Skeletal muscle tissue (tissue), 4 donors: ENCODE data around the gene LGALS4. TPM values are rescaled to one million over a fixed set of nuclear protein-coding genes. Genes with fewer than 3 reads are reported as not detected.

Experiments
- H3K27ac ChIP-seq: one replicate; pipeline ENCODE4 v1.7.0; 2013; ENCODE audit warnings: mild to moderate bottlenecking, low read depth, low read length, inconsistent platforms
- H3K27me3 ChIP-seq, 3 donors: one replicate each; pipeline ENCODE4 v1.7.0; 2013; ENCODE audit warnings: low read length in 3 of 3; ENCODE audit not compliant: control insufficient read depth in 3 of 3, insufficient read depth in 3 of 3
- H3K36me3 ChIP-seq, 3 donors: one replicate each; pipeline ENCODE4 v1.7.0; 2013; ENCODE audit warnings: low read length in 3 of 3; ENCODE audit not compliant: control insufficient read depth in 3 of 3, insufficient read depth in 3 of 3
- H3K4me1 ChIP-seq, 3 donors: one replicate each; pipeline ENCODE4 v1.7.0; 2013; ENCODE audit warnings: low read length in 3 of 3, mild to moderate bottlenecking in 3 of 3; ENCODE audit not compliant: control insufficient read depth in 3 of 3, insufficient read depth in 3 of 3
- H3K4me3 ChIP-seq, 3 donors: one replicate each; pipeline ENCODE4 v1.7.0; 2013; ENCODE audit warnings: low read length in 3 of 3
- H3K9ac ChIP-seq, 3 donors: one replicate each; pipeline ENCODE4 v1.7.0; 2013; ENCODE audit warnings: low read length in 3 of 3, mild to moderate bottlenecking in 3 of 3, moderate library complexity in 2 of 3, low read depth in 1 of 3
- H3K9me3 ChIP-seq, 3 donors: one replicate each; pipeline ENCODE4 v1.7.0; 2013; ENCODE audit warnings: low read length in 3 of 3; ENCODE audit not compliant: control insufficient read depth in 3 of 3
- total RNA-seq: library from RNA; depleted of rRNA; stranded (reverse); fragments of >200 nt; gene quantifications from one replicate; pipeline ENCODE4 v1.2.3, GENCODE V29; 2014
- donor health status: Osteomylitis.

LGALS4 gene
- total RNA-seq, 1 donor from 2014 or later = not detected

DNA sequence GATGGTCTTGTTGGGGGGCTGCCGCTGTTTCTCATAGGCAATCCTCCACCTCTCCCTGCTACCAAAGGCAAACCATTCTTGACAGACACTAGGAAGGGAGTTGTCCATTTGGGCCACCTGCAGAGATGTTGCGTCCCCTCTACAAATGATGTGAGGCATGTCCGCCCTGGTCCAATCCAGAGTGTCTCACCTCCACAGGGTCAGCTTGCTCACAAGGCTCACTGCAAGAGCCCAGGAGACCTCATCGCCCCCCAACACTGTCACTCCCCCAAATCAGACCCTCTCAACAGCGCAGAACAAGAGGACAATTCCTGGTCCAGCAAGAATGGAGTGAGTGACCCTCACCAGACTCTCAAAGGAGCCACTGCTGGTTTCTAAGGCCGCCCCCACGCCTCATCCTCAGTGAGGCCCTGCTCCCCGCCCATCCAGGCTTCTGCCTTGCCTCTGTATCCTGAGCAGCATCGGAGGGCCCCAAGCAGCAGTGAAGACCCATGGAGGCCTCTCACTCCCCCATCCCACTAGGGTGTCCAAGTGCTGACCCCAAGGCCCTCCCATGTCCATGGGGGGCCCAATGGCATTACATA is 30.5 kb upstream of the LGALS4 start:
- peaks cover 83 to 90% (median 86%) of the 10 kb centered on the region in 3 donors for H3K36me3 ChIP-seq
- H3K4me1 ChIP-seq = peaks cover 70 to 92% (median 86%) of the 10 kb centered on the region in 3 donors
- peak overlapping the region in 2 of 3 donors; percentile 16 to 40 for H3K9ac ChIP-seq
- no peaks in the 10 kb centered on the region for H3K9me3 ChIP-seq
- H3K27ac ChIP-seq = peak overlapping the region; percentile 100
- no peaks in the 10 kb centered on the region for H3K27me3 ChIP-seq
- H3K4me3 ChIP-seq = no peak overlapping the region

DNA sequence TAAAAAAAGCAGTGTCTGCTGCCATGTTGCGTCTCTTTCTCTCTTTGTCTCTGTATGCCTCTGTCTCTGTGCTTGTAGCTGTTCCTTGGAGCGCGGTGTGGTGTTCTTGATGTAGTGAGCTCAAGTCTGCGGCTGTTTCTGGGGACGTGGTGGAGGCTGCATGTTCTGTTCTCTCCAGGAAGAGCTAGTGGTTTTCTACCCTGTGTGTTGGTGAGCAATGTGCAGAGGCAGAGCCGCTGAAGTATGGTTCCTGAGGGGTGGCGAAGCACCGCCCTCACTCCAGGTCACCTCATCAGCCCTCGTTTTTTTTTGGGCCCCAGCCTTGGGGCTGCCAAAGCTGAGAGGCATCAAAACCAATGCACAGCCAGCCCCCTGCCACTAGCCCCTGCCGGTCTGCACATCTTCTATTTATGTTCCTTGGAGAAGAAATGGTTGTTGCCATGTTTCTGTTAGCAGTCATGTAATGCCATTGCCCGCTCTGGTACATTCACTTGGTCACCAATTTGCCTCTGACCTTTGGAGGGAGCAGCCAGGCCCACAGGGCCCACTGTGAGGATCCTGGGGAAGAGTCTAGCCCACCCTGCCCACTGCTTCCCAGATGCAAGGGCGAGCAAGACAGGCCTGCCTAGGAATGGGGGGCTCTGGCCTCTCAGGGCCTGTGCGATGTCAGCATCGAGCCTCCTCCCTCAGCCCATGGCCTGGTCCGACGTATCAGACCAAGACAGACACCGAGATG is 29.9 kb upstream of the LGALS4 start:
- H3K36me3 ChIP-seq = peaks cover 89 to 94% (median 90%) of the 10 kb centered on the region in 3 donors
- peaks cover 70 to 92% (median 86%) of the 10 kb centered on the region in 3 donors for H3K4me1 ChIP-seq
- no peaks in the 10 kb centered on the region for H3K27me3 ChIP-seq
- H3K9me3 ChIP-seq = no peaks in the 10 kb centered on the region
- peak overlapping the region in 1 of 3 donors; percentile 40 for H3K9ac ChIP-seq
- peak overlapping the region in 1 of 3 donors; percentile 22 for H3K4me3 ChIP-seq
- peak overlapping the region; percentile 100 for H3K27ac ChIP-seq

DNA sequence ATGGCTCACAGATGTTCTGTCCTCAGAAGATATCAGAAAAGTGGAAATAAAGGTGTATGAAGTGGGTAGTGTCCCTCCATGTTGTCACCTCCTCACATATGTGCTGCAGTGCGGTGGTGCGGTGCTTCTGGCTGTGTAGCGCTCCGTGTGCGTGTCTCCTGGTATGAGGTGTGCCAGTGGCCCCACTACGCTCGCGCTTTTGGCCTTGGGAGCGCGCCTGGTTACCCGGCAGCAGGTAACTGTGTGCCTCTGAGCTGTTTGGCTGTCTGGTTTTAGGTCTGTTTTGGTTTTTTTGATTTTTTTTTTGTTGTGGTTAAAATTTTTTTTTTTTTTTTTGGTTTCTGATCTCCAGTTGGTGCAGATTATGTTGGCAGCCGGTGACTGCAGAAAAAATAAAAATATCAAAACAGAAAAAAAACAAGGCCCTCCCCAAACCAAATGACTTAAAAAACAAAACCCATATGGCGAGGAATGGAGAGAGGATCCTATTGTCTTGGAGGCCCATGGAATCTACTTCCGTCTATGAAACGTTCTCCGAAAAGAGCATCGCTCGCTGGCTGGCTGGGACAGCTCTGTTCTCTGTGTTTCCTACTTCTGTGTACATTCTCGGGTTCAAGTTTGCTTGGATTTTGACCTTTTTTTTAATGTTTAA is 29.2 kb upstream of the LGALS4 start:
- H3K4me1 ChIP-seq = peaks cover 68 to 92% (median 86%) of the 10 kb centered on the region in 3 donors
- H3K27ac ChIP-seq = peak overlapping the region; percentile 92

DNA sequence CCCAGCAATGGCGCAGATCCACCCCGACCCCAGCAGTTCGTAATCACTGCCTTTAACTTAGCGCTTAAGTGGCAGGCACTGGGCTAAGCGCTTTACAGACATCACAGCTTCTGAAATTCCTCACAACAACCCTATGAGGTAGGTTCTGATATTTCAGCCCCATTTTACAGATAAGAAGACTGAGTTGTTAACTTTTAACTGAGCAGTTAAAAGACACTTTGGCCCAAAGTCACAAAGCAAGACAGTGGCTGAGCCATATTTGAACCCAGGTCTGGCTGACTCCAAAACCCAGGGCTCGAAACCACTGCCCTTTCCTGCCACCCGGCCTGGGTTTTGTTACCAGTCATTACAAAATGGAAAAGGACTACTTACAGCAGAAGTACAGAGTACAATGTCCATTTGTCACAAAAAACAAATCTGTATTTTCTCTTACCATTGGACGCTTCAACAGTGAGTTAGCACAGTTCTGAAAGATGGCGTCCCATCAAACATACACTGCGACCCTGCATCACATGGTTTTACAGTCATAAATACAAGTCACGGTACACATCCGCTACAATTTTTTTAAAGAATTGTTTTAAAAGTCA is 28.5 kb upstream of the LGALS4 start:
- H3K9ac ChIP-seq = peak overlapping the region; percentile 4 to 80 (median 57)
- H3K27ac ChIP-seq = peak overlapping the region; percentile 92
- no peaks in the 10 kb centered on the region for H3K9me3 ChIP-seq
- H3K36me3 ChIP-seq = peaks cover 88 to 93% (median 88%) of the 10 kb centered on the region in 3 donors
- H3K4me1 ChIP-seq = peaks cover 68 to 92% (median 85%) of the 10 kb centered on the region in 3 donors
- no peaks in the 10 kb centered on the region for H3K27me3 ChIP-seq
- H3K4me3 ChIP-seq = peak overlapping the region in 1 of 3 donors; percentile 35

More for the DNA sequence above, 29.2 kb upstream of the LGALS4 start:
- H3K36me3 ChIP-seq = peaks cover 90 to 94% (median 90%) of the 10 kb centered on the region in 3 donors
- peak overlapping the region in 1 of 3 donors; percentile 40 for H3K9ac ChIP-seq
- no peaks in the 10 kb centered on the region for H3K27me3 ChIP-seq
- no peaks in the 10 kb centered on the region for H3K9me3 ChIP-seq
- H3K4me3 ChIP-seq = peak overlapping the region in 1 of 3 donors; percentile 35

DNA sequence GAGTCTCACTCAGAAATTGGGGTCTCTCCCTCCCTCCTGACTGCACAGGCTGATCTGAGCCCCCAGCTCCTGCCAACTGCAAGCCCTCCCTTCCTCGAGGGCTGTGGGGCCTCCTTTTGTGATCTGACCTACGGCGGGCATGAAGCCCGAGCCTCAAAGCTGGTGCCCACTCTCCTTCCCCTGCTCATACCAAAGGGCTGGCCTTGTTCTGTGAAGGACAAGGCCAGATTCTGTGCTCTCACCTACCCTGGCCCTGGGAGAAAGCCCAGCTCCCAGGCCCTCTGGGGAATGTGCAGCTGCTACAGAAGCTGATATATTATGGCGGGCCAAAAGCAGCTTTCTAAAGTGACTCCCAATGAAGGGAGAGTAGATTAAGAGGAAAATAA is 27.8 kb upstream of the LGALS4 start:
- H3K9ac ChIP-seq = peak overlapping the region; percentile 47 to 80 (median 62)
- no peaks in the 10 kb centered on the region for H3K9me3 ChIP-seq
- no peak overlapping the region for H3K4me3 ChIP-seq
- no peaks in the 10 kb centered on the region for H3K27me3 ChIP-seq
- H3K36me3 ChIP-seq = peaks cover 85 to 86% (median 86%) of the 10 kb centered on the region in 3 donors
- H3K27ac ChIP-seq = peak overlapping the region; percentile 92
- H3K4me1 ChIP-seq = peaks cover 68 to 92% (median 85%) of the 10 kb centered on the region in 3 donors

DNA sequence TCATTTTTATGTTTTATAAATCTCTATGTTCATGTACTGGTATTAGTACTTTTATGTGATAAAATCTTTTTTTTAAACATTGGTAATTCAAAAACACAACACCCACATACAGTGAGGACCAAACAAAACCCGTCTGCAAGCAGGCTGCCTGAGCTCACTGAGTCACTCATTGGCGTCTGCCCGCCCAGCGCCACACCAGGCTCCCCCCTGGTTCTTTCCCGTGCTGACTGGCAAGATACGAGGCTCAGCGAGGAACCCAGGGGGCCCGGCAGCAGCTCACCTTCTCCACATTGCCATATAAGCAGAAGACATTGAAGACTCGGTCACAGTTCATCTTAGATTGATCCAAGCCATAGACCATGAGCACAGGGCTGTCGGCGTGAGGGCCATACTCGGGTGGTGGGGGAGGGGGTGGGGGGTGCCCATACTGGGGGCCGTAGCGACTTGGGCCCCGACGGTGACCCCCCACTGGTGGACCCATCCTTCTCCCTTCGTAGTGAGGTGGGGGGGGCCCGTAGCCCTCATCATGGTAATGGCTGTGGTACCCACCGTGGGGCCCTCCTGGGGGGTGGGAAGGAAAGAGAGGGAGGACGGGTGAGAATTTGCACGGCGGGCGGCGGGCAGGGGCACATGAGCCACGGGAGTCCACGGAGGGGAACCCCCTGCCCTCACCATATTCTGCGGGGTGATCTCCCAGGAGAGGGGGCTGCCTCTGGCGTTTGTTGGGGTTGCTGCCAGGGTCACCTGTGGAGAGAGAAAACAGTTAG is 27.3 kb upstream of the LGALS4 start:
- Histone ChIP-seq H3K4me1 (peaks cover 65 to 92% (median 84%) of the 10 kb centered on the region in 3 donors), H3K27ac (peak overlapping the region; percentile 92)

DNA sequence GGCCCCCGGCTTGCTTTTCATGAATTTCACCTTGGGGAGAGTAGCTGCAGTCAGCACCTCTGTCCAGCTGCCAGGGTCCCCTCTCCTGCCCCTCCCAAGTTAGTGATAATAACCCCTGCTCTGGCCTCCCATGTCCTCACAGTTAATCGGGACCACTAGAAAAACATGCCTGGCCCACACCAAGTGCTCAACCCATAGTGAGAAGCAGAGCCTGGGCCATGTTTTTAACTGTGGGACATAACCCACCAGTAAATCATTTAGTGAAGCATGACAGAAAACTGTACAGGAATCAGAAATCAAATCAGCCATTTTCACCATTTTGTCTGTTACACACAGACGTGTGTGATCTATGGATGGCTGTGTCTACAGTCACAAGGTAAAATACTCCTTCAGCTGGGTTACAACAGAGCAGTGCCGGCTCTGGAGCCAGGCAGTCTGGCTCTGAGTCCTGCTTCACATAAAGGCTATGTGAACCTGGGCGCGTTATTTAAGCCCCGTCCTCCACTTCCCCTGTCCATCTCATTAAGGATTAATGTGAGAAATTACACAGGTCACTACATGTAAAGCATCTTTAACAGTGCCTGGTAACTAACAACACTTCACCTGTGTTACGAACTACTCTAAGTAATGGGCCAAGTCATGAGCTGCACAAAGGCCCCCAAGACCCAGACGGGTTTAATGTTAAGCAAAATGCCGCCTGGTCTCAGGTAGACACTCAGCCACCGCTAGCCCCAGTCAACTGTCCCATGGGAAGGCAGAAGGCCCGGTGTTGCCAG is 26.4 kb upstream of the LGALS4 start:
- peaks cover 72 to 76% (median 73%) of the 10 kb centered on the region in 3 donors for H3K36me3 ChIP-seq
- H3K27ac ChIP-seq = peak overlapping the region; percentile 92
- no peaks in the 10 kb centered on the region for H3K9me3 ChIP-seq
- H3K9ac ChIP-seq = peak overlapping the region; percentile 41 to 74 (median 53)
- peak overlapping the region in 1 of 3 donors; percentile 35 for H3K4me3 ChIP-seq
- H3K27me3 ChIP-seq = no peaks in the 10 kb centered on the region
- H3K4me1 ChIP-seq = peaks cover 61 to 91% (median 81%) of the 10 kb centered on the region in 3 donors

More for the DNA sequence above, 27.3 kb upstream of the LGALS4 start:
- Histone ChIP-seq H3K36me3 (peaks cover 80 to 82% (median 80%) of the 10 kb centered on the region in 3 donors), H3K9me3 (no peaks in the 10 kb centered on the region), H3K27me3 (no peaks in the 10 kb centered on the region), H3K4me3 (no peak overlapping the region), H3K9ac (peak overlapping the region; percentile 47 to 80 (median 62))

DNA sequence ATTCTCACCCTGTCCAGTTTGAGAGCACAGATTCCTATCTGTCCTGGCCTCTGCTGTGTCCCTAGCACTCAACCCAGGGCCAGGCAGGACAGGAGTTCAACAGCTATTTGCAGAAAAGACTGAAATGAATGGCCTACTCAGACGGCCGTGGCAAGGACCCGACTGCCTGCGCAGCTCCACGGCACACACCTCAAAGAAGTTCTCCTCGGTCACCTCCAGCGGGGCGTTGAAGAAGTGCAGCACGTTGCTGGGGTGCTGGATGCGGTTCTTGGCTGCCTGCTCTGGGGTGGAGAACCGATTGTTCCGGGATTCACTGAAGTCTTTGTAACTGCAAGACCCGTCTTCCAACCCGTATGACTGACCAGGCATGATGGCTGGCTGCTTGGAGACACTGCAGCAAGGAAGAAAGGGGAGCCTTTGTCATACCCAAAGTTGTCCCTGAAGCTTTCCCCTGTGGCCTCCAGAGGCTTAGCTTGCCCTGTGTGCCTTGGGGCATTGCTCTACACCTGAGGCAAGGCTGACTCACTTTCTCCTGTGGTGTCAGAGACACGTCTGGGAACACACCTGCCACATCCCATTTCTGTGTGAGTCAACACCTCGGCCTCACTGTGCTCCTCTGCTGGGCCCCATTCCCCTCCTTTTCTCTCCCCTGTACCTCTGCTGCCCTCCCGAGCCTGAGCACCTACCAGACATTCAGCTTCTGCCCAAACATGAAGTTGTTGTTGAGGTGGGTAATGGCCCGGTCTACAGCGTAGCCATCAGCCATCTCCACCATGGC is 25.7 kb upstream of the LGALS4 start:
- Histone ChIP-seq H3K4me1 (peaks cover 59 to 83% (median 76%) of the 10 kb centered on the region in 3 donors), H3K9me3 (no peaks in the 10 kb centered on the region), H3K27me3 (no peaks in the 10 kb centered on the region), H3K4me3 (no peak overlapping the region), H3K27ac (peak overlapping the region; percentile 92), H3K9ac (peak overlapping the region; percentile 7 to 74 (median 44)), H3K36me3 (peaks cover 65 to 68% (median 65%) of the 10 kb centered on the region in 3 donors)
